ENCODE results near the gene MET. TPM values are rescaled to one million over a fixed set of nuclear protein-coding genes. Genes with fewer than 3 reads are reported as not detected.
"Not testable (repeated sequence)": the region's sequence is repeated elsewhere in the genome, so short reads cannot be mapped to it uniquely, and the experiment has no call there.

The MET gene
- total RNA-seq, 2 donors from 2014 or later = 0.18 TPM; not detected in 1

DNA sequence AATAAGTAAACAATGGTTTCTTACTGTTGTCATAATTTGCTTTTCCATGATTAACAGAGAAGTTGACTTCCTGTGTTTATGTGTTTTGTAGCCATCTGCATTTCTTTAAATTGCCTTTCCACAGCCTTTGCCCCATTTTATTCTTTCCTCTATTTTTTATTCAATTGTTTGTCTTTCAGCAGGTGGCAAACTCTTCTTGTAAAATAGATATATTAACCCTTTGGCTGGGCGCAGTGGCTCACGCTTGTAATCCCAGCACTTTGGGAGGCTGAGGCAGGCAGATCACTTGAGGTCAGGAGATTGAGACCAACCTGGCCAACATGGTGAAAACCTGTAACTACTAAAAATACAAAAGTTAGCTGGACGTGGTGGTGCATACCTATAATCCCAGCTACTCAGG, 139.8 kb downstream of the MET start:
- Mint-ChIP-seq H3K4me1 (no peaks in the 10 kb centered on the region), H3K36me3 (ENCODE audit: low read depth) (no peaks in the 10 kb centered on the region), H3K4me3 (no peak overlapping the region), H3K27me3 (peaks cover 24% of the 10 kb centered on the region), H3K27ac (no peak overlapping the region)
- no peak for DNase-seq
- no peak for ATAC-seq
- no peaks in the 10 kb centered on the region for H3K9me3 ChIP-seq (ENCODE audit: control insufficient read depth, low read length, poor library complexity, severe bottlenecking)

GRCh38 chr7:116812860-116813259, 140.9 kb downstream of the MET start:
- Mint-ChIP-seq H3K4me1 (no peaks in the 10 kb centered on the region), H3K4me3 (no peak overlapping the region), H3K27me3 (peaks cover 29% of the 10 kb centered on the region), H3K36me3 (ENCODE audit: low read depth) (peaks cover 2% of the 10 kb centered on the region), H3K27ac (no peak overlapping the region)
- DNase-seq (no peak), ATAC-seq (no peak)
- no peaks in the 10 kb centered on the region for H3K9me3 ChIP-seq (ENCODE audit: control insufficient read depth, low read length, poor library complexity, severe bottlenecking)

- ATAC-seq; H3K9me3 ChIP-seq (ENCODE audit: control insufficient read depth, low read length, poor library complexity, severe bottlenecking); H3K27ac Mint-ChIP-seq; H3K4me3 Mint-ChIP-seq; H3K36me3 Mint-ChIP-seq (ENCODE audit: low read depth); DNase-seq; H3K4me1 Mint-ChIP-seq: not testable (repeated sequence)
- H3K27me3 Mint-ChIP-seq = peaks cover 24% of the 10 kb centered on the region
These were observed 141.4 kb downstream of the MET start for GRCh38 chr7:116813371-116813770.

DNA sequence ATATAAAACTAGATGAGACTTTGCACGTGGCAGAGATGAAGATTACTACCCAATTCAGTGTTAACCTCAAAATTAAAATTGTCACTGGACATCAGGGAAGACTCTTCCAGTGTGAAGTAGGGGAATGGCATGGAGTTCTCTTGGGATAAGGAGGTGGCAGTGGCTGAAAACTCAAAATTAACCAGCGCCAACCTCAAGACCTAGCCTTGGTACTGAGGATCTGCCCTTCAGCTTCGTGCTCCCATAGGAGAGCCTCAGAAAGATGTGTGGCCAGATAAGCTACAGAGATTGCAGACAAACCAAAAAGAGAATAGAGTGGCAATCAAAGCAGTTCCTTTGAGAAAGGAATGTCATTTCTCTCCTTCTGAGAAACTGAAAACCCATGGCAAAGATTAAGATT, 143.0 kb downstream of the MET start:
- no peak overlapping the region for H3K27ac Mint-ChIP-seq
- H3K4me1 Mint-ChIP-seq = no peaks in the 10 kb centered on the region
- peaks cover 12% of the 10 kb centered on the region for H3K27me3 Mint-ChIP-seq
- no peak for ATAC-seq
- H3K4me3 Mint-ChIP-seq = no peak overlapping the region
- no peaks in the 10 kb centered on the region for H3K9me3 ChIP-seq (ENCODE audit: control insufficient read depth, low read length, poor library complexity, severe bottlenecking)
- H3K36me3 Mint-ChIP-seq (ENCODE audit: low read depth) = peaks cover 2% of the 10 kb centered on the region
- DNase-seq = no peak

- peaks cover 7% of the 10 kb centered on the region for H3K27me3 Mint-ChIP-seq
- H3K4me1 Mint-ChIP-seq = no peaks in the 10 kb centered on the region
- no peak for ATAC-seq
- peaks cover 4% of the 10 kb centered on the region for H3K36me3 Mint-ChIP-seq (ENCODE audit: low read depth)
- no peak for DNase-seq
- H3K27ac Mint-ChIP-seq = no peak overlapping the region
- H3K9me3 ChIP-seq (ENCODE audit: control insufficient read depth, low read length, poor library complexity, severe bottlenecking) = no peaks in the 10 kb centered on the region
- H3K4me3 Mint-ChIP-seq = no peak overlapping the region
These were observed 148.2 kb downstream of the MET start for GRCh38 chr7:116820149-116820548.

DNA sequence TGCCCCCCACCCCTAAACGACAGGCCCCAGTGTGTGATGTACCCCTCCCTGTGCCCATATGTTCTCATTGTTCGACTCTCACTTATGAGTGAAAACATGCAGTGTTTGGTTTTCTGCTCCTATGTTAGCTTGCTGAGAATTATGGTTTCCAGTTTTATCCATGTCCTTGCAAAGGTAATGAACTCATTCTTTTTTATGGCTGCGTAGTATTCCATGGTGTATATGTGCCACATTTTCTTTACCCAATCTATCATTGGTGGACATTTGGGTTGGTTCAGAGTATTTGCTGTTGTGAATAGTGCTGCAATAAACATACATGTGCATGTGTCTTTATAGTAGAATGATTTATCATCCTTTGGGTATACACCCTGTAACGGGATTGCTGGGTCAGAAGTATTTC, 149.7 kb downstream of the MET start:
- DNase-seq; H3K9me3 ChIP-seq (ENCODE audit: control insufficient read depth, low read length, poor library complexity, severe bottlenecking); ATAC-seq: not testable (repeated sequence)

DNA sequence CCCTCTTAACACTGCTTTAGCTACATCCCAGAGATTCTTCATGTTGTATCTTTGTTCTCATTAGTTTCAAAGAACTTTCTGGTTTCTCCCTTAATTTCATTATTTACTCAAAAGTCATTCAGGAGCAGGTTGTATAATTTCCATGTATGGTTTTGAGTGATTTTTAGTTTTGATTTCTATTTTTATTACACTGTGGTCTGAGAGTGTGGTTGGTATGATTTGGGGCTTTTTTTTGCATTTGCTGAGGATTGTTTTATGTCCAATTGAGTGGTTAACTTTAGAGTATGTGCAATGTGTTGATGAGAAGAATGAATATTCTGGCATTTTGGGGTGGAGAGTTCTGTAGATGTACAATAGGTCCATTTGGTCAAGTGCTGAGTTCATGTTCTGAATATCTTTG, 152.5 kb downstream of the MET start:
- no peak overlapping the region for H3K4me3 Mint-ChIP-seq
- peaks cover 18% of the 10 kb centered on the region for H3K27me3 Mint-ChIP-seq
- no peaks in the 10 kb centered on the region for H3K4me1 Mint-ChIP-seq
- DNase-seq (no peak), ATAC-seq (no peak)
- no peak overlapping the region for H3K27ac Mint-ChIP-seq
- H3K9me3 ChIP-seq (ENCODE audit: control insufficient read depth, low read length, poor library complexity, severe bottlenecking) = no peaks in the 10 kb centered on the region
- H3K36me3 Mint-ChIP-seq (ENCODE audit: low read depth) = peaks cover 6% of the 10 kb centered on the region

More for the DNA sequence above, 149.7 kb downstream of the MET start:
- not testable (repeated sequence) for H3K36me3 Mint-ChIP-seq (ENCODE audit: low read depth); H3K4me3 Mint-ChIP-seq; H3K4me1 Mint-ChIP-seq; H3K27ac Mint-ChIP-seq
- peaks cover 16% of the 10 kb centered on the region for H3K27me3 Mint-ChIP-seq

DNA sequence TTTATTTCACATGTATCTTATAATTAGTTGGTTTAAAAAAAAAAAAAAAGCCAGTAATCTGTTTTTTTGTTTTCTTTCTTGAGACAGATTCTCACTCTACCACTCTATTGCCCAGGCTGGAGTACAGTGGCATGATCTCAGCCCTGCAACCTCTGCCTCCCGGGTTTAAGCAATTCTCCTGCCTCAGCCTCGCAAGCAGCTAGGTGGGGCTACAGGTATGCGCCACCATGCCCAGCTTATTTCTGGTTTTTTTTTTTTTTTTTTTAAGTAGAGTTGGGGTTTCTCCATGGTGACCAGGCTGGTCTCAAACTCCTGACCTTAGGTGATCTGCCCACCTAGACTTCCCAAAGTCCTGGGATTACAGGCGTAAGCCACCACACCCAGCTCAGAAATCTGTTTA, 156.3 kb downstream of the MET start:
- DNase-seq (no peak), ATAC-seq (no peak)
- Mint-ChIP-seq H3K27me3 (peaks cover 20% of the 10 kb centered on the region), H3K4me1 (no peaks in the 10 kb centered on the region), H3K27ac (no peak overlapping the region), H3K36me3 (ENCODE audit: low read depth) (peaks cover 6% of the 10 kb centered on the region), H3K4me3 (no peak overlapping the region)
- no peaks in the 10 kb centered on the region for H3K9me3 ChIP-seq (ENCODE audit: control insufficient read depth, low read length, poor library complexity, severe bottlenecking)

DNA sequence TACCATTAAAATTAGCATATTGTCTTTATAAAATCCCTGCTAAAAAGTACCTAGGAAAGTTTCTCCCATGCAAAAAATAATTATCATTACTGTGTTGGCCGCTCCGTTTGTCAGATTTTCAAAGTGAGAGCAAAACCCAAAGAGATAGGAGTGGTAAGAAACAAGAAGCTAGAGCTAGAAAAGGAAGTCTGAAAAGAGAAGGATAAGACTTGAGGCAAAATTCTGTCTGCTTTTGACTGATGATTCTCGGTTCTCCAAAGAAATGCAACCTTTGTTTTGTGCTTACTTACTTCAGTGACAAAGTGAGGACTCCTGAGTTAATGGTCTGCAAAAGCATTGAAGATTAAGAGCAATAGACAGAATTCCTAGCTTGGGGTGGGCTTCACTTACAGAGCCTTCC, 157.0 kb downstream of the MET start:
- DNase-seq (no peak), ATAC-seq (no peak)
- H3K36me3 Mint-ChIP-seq (ENCODE audit: low read depth) = peaks cover 6% of the 10 kb centered on the region
- H3K9me3 ChIP-seq (ENCODE audit: control insufficient read depth, low read length, poor library complexity, severe bottlenecking) = no peaks in the 10 kb centered on the region
- peaks cover 28% of the 10 kb centered on the region for H3K27me3 Mint-ChIP-seq
- no peak overlapping the region for H3K4me3 Mint-ChIP-seq
- no peak overlapping the region for H3K27ac Mint-ChIP-seq
- H3K4me1 Mint-ChIP-seq = no peaks in the 10 kb centered on the region

GRCh38 chr7:116829493-116829892, 157.5 kb downstream of the MET start:
- no peaks in the 10 kb centered on the region for H3K4me1 Mint-ChIP-seq
- ATAC-seq = no peak

DNA sequence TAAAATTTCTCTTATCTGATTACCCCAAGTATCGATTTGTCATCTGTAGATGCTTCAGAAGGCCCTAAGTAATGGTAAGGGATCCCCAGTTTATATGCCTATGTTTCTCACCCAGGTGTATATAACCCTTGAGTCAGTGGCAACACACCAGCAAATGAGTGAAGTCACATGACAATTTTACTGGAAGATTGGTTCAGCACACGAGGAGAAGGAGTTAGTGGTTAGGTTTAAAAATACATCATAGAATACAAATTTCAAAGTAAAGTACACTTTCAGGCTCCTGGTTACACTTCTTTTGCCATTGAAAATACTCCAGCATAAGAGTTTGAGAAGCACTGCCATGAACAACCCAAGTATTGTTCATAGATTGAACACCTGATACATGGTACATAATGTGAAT, 160.7 kb downstream of the MET start:
- DNase-seq (no peak), ATAC-seq (no peak)
- no peaks in the 10 kb centered on the region for H3K36me3 Mint-ChIP-seq (ENCODE audit: low read depth)
- no peaks in the 10 kb centered on the region for H3K4me1 Mint-ChIP-seq
- H3K9me3 ChIP-seq (ENCODE audit: control insufficient read depth, low read length, poor library complexity, severe bottlenecking) = no peaks in the 10 kb centered on the region
- H3K4me3 Mint-ChIP-seq = no peak overlapping the region
- no peak overlapping the region for H3K27ac Mint-ChIP-seq
- H3K27me3 Mint-ChIP-seq = peaks cover 32% of the 10 kb centered on the region

More at GRCh38 chr7:116829493-116829892, 157.5 kb downstream of the MET start:
- no peaks in the 10 kb centered on the region for H3K9me3 ChIP-seq (ENCODE audit: control insufficient read depth, low read length, poor library complexity, severe bottlenecking)
- Mint-ChIP-seq H3K27ac (no peak overlapping the region), H3K4me3 (no peak overlapping the region), H3K36me3 (ENCODE audit: low read depth) (peaks cover 6% of the 10 kb centered on the region), H3K27me3 (peaks cover 32% of the 10 kb centered on the region)
- DNase-seq = no peak

GRCh38 chr7:116834815-116835504, 163.0 kb downstream of the MET start:
- no peaks in the 10 kb centered on the region for H3K36me3 Mint-ChIP-seq (ENCODE audit: low read depth)
- H3K27ac Mint-ChIP-seq = no peak overlapping the region
- H3K9me3 ChIP-seq (ENCODE audit: control insufficient read depth, low read length, poor library complexity, severe bottlenecking) = no peaks in the 10 kb centered on the region
- H3K27me3 Mint-ChIP-seq = peaks cover 37% of the 10 kb centered on the region
- no peak for DNase-seq
- ATAC-seq = no peak
- H3K4me1 Mint-ChIP-seq = no peaks in the 10 kb centered on the region
- H3K4me3 Mint-ChIP-seq = no peak overlapping the region

GRCh38 chr7:116836048-116836447, 164.1 kb downstream of the MET start:
- H3K9me3 ChIP-seq (ENCODE audit: control insufficient read depth, low read length, poor library complexity, severe bottlenecking) = no peaks in the 10 kb centered on the region
- no peak for ATAC-seq
- Mint-ChIP-seq H3K4me1 (no peaks in the 10 kb centered on the region), H3K27me3 (peaks cover 37% of the 10 kb centered on the region), H3K27ac (no peak overlapping the region), H3K4me3 (no peak overlapping the region), H3K36me3 (ENCODE audit: low read depth) (no peaks in the 10 kb centered on the region)
- no peak for DNase-seq

DNA sequence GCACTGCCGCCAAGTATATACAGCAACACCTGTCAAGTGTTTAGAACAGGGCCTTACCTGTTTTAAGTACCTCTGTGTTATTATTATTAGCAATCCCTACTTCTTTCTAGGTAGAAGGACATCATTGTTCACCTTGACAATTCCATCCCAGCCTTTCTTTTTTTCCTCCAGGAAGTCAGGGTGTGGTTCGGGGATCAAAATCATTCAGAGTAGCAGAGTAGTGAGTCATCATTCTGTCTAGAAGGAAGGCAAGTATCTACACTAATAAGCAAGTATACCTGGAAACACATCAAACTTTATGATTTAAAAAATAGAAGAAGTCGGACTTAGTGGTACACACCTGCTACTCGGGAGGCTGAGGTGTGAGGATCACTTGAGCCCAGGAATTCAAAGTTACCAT, 164.9 kb downstream of the MET start:
- Mint-ChIP-seq H3K27ac (no peak overlapping the region), H3K4me1 (no peaks in the 10 kb centered on the region)

More for the DNA sequence above, 164.9 kb downstream of the MET start:
- no peaks in the 10 kb centered on the region for H3K36me3 Mint-ChIP-seq (ENCODE audit: low read depth)
- H3K4me3 Mint-ChIP-seq = no peak overlapping the region
- H3K27me3 Mint-ChIP-seq = peaks cover 37% of the 10 kb centered on the region
- H3K9me3 ChIP-seq (ENCODE audit: control insufficient read depth, low read length, poor library complexity, severe bottlenecking) = no peaks in the 10 kb centered on the region
- DNase-seq (no peak), ATAC-seq (no peak)

Measured in T-helper 17 cell (primary cell).